ENCODE results near the gene POU2F1.

POU2F1 gene

DNA sequence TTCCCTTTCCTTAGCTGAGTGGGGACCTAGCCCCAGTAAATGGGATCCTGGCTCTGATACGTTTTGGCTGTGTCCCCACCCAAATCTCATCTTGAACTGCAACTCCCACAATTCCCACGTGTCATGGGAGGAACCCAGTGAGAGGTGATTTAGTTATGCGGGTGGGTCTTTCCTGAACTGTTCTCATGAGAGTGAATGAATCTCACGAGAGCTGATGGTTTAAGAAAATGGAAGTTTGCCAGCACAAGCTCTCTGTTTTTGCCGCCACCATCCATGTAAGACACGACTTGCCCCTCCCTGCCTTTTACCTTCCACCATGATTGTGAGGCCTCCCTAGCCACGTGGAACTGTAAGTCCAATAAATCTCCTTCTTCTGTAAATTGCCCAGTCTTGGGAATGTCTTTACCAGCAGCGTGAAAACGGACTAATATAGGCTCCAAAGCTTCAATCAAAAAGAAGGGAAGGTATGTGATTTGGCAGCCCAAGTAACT lies 29.9 kb upstream of the POU2F1 start:
- no peaks in the 10 kb centered on the region for H3K36me3 ChIP-seq
- no peak overlapping the region for H3K27ac ChIP-seq
- TF ChIP-seq, protein P1, sequence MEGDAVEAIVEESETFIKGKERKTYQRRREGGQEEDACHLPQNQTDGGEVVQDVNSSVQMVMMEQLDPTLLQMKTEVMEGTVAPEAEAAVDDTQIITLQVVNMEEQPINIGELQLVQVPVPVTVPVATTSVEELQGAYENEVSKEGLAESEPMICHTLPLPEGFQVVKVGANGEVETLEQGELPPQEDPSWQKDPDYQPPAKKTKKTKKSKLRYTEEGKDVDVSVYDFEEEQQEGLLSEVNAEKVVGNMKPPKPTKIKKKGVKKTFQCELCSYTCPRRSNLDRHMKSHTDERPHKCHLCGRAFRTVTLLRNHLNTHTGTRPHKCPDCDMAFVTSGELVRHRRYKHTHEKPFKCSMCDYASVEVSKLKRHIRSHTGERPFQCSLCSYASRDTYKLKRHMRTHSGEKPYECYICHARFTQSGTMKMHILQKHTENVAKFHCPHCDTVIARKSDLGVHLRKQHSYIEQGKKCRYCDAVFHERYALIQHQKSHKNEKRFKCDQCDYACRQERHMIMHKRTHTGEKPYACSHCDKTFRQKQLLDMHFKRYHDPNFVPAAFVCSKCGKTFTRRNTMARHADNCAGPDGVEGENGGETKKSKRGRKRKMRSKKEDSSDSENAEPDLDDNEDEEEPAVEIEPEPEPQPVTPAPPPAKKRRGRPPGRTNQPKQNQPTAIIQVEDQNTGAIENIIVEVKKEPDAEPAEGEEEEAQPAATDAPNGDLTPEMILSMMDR (IDR thresholded peaks at IDR 0.05) = no peak
- no peak overlapping the region for H3K4me3 ChIP-seq (ENCODE audit: low read depth in 1 of 2, low read length in 1 of 2)
- H3K4me1 ChIP-seq (ENCODE audit: control insufficient read depth in 1 of 2, insufficient read depth in 1 of 2, low read depth in 1 of 2, low read length in 1 of 2) = no peaks in the 10 kb centered on the region
- no peaks in the 10 kb centered on the region for H3K9me3 ChIP-seq
- no peaks in the 10 kb centered on the region for H3K27me3 ChIP-seq

DNA sequence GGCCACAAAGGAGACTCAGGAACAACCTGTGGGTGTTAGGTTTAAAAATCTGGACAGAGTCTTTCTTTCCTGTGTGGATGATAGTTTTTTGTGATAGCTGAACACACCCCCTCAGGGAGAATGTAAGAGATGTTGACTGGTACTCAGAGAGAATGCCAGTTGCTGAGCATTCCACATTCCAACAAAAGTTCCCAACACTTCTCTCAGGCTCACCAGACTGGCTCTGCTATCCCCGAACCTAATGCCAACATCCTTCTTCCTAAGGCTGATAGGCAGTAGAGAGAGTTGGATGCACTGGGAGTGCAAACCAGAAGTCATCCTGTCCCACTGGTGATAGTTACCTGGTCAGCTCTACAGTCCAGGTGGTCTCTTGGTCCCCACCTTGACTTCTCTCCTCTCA lies 28.7 kb upstream of the POU2F1 start:
- Histone ChIP-seq H3K9me3 (no peaks in the 10 kb centered on the region), H3K4me3 (ENCODE audit: low read depth in 1 of 2, low read length in 1 of 2) (no peak overlapping the region), H3K4me1 (ENCODE audit: control insufficient read depth in 1 of 2, insufficient read depth in 1 of 2, low read depth in 1 of 2, low read length in 1 of 2) (no peaks in the 10 kb centered on the region), H3K36me3 (no peaks in the 10 kb centered on the region), H3K27me3 (no peaks in the 10 kb centered on the region), H3K27ac (no peak overlapping the region)
- TF ChIP-seq, protein P1 (IDR thresholded peaks at IDR 0.05) = no peak

DNA sequence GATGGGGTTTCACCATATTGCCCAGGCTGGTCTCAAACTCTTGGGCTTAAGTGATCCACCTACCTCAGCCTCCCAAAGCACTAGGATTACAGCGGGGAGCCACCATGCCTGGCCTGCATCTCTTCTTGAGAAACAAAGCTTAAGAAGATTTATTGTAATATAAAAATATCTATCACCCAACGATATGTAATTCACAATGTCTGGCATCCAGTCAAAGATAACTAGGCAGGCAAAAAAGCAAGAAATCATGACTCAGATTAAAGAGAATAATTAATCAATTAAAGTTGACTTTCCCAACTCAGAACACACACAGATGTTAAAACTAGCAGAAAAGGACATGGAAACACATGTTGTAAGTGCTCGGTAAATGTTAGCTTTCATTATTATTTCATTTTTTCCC lies 26.5 kb upstream of the POU2F1 start:
- Histone ChIP-seq H3K36me3 (no peaks in the 10 kb centered on the region), H3K4me1 (ENCODE audit: control insufficient read depth in 1 of 2, insufficient read depth in 1 of 2, low read depth in 1 of 2, low read length in 1 of 2) (no peaks in the 10 kb centered on the region), H3K27me3 (no peaks in the 10 kb centered on the region), H3K9me3 (no peaks in the 10 kb centered on the region), H3K4me3 (ENCODE audit: low read depth in 1 of 2, low read length in 1 of 2) (no peak overlapping the region), H3K27ac (no peak overlapping the region)
- TF ChIP-seq, protein P1 (IDR thresholded peaks at IDR 0.05) = no peak

DNA sequence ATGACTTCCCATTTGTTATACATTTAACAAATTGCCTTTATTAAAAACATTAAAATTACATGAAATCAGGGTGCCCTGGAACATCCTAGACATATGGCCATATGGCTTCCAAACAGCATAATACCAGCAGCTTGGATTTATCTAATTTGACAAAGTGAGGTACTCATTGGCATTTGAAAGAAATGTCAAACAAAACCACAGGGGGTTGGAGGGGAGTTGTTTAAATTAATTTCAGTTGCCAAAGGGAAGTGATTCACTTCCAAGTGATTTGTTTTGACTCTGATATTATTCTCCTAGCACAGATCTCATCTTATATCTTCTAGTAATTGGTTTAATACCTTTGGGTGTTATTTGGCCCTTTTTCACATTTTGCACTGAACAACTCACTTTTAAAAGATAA lies 24.5 kb upstream of the POU2F1 start:
- TF ChIP-seq, protein P1 (IDR thresholded peaks at IDR 0.05) = no peak
- H3K36me3 ChIP-seq = no peaks in the 10 kb centered on the region
- no peak overlapping the region for H3K27ac ChIP-seq
- no peak overlapping the region for H3K4me3 ChIP-seq (ENCODE audit: low read depth in 1 of 2, low read length in 1 of 2)
- no peaks in the 10 kb centered on the region for H3K27me3 ChIP-seq
- no peaks in the 10 kb centered on the region for H3K9me3 ChIP-seq
- no peaks in the 10 kb centered on the region for H3K4me1 ChIP-seq (ENCODE audit: control insufficient read depth in 1 of 2, insufficient read depth in 1 of 2, low read depth in 1 of 2, low read length in 1 of 2)

DNA sequence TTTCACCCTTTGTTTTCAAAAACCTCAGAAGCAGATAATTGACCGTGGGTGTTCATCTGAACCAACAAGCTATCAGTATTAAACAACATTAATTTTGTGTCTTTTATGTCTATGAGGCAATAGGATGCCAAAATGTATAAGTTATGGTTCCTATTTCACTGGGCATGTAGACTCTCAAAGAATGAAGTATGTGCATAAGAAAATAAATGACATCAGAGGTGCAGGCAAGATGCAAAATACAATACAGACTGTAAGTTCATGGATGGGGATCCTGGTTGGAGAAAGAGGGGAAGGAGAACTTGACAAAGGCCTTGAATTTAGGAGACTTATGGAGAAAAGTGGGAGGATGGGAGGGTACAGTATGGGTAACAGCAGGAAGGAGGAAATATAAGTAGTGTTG lies 23.4 kb upstream of the POU2F1 start:
- Histone ChIP-seq H3K4me3 (ENCODE audit: low read depth in 1 of 2, low read length in 1 of 2) (no peak overlapping the region), H3K4me1 (ENCODE audit: control insufficient read depth in 1 of 2, insufficient read depth in 1 of 2, low read depth in 1 of 2, low read length in 1 of 2) (no peaks in the 10 kb centered on the region), H3K9me3 (no peaks in the 10 kb centered on the region), H3K36me3 (no peaks in the 10 kb centered on the region), H3K27ac (no peak overlapping the region), H3K27me3 (no peaks in the 10 kb centered on the region)
- TF ChIP-seq, protein P1 (IDR thresholded peaks at IDR 0.05) = no peak

DNA sequence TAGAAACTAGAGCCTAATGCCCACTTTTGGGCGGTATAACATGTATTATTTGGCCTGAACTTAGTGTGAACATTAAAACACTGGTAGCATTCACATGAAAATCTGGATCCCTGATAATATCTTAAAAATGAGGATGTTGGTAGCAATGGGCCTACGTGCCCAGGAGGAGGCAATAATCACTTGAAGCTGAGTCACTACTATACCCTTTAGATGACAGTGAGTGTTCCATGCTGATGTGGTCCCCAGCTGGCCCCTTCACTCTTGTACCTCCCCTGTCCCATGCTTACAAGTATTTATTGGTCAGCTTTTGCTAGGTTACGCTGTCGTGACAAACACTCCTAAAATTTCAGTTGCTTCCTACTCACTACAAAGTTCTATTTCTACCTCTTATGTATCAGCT lies 23.0 kb upstream of the POU2F1 start:
- H3K4me3 ChIP-seq (ENCODE audit: low read depth in 1 of 2, low read length in 1 of 2) = no peak overlapping the region
- H3K36me3 ChIP-seq = no peaks in the 10 kb centered on the region
- H3K27me3 ChIP-seq = no peaks in the 10 kb centered on the region
- H3K27ac ChIP-seq = no peak overlapping the region
- TF ChIP-seq, protein P1 (IDR thresholded peaks at IDR 0.05) = no peak
- H3K4me1 ChIP-seq (ENCODE audit: control insufficient read depth in 1 of 2, insufficient read depth in 1 of 2, low read depth in 1 of 2, low read length in 1 of 2) = no peaks in the 10 kb centered on the region
- H3K9me3 ChIP-seq = no peaks in the 10 kb centered on the region

Data from neutrophil (primary cell).